ENCODE data around the gene VPS72. TPM values are rescaled to one million over a fixed set of nuclear protein-coding genes. Genes with fewer than 3 reads are reported as not detected.

The VPS72 gene
- polyA plus RNA-seq, 1 donor (not counting 4 experiments of a cell fraction or from before 2014, with no cell fraction given): 69.9 TPM

DNA sequence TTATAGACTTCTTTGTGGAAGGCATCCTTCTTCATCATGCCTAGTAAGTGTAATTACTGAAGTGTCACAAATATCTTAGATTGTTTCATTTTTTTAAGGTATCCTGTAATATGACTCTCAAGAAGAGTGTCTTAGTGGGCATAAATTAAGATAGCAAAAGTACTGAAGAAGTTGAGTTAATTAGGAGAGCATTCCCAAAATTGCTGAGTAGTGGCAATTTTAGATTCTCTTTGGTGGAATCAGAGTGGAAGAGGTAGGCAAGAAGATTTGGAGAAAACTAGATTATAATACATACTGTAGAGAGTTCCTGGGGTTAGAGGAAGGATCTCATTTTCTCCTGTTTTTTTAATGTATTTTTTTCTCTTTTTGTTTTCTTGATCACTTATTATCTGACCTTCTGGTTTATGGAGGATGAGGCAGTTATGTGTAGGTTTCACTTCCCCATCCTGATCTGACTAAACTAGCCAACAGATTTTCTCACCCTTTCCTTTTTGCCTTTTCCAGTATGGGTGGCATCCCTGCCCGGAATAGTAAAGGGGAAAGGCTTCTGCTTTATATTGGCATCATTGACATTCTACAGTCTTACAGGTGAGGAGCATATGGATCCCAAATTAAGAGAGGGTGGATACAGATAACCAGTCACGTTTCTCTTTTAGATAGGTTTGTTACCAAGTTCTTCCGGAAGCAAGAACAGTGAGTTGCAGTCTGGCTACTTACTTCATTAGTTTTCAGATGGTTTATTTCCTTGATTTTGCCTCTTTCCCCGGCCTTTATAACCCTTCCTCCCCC is 47.9 kb upstream of the VPS72 start:
- no peaks in the 10 kb centered on the region for H4K20me1 ChIP-seq (ENCODE audit: control insufficient read depth, extremely low read depth, insufficient read depth, low read length)
- no peaks in the 10 kb centered on the region for H3K9me3 ChIP-seq (ENCODE audit: control insufficient read depth, low read depth, low read length)
- TF ChIP-seq EZH2 (IDR thresholded peaks at IDR 0.05; ENCODE audit: low read length): no peak
- TF ChIP-seq, protein P1, sequence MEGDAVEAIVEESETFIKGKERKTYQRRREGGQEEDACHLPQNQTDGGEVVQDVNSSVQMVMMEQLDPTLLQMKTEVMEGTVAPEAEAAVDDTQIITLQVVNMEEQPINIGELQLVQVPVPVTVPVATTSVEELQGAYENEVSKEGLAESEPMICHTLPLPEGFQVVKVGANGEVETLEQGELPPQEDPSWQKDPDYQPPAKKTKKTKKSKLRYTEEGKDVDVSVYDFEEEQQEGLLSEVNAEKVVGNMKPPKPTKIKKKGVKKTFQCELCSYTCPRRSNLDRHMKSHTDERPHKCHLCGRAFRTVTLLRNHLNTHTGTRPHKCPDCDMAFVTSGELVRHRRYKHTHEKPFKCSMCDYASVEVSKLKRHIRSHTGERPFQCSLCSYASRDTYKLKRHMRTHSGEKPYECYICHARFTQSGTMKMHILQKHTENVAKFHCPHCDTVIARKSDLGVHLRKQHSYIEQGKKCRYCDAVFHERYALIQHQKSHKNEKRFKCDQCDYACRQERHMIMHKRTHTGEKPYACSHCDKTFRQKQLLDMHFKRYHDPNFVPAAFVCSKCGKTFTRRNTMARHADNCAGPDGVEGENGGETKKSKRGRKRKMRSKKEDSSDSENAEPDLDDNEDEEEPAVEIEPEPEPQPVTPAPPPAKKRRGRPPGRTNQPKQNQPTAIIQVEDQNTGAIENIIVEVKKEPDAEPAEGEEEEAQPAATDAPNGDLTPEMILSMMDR (optimal IDR thresholded peaks at IDR 0.05 in 1 of 3, IDR thresholded peaks at IDR 0.05 in 1 of 3, conservative IDR thresholded peaks at IDR 0.05 in 1 of 3; ENCODE audit: extremely low read depth in 1 of 3, insufficient read depth in 2 of 3, low read length in 3 of 3): no peak
- H3K9ac ChIP-seq (ENCODE audit: control insufficient read depth, extremely low read depth, insufficient read depth, low read length): no peak overlapping the region
- H3K36me3 ChIP-seq (ENCODE audit: control insufficient read depth in 2 of 2, extremely low read depth in 1 of 2, insufficient read depth in 2 of 2, low read length in 2 of 2): peaks cover 46 to 60% of the 10 kb centered on the region in 2 experiments
- H3K4me3 ChIP-seq (ENCODE audit: control insufficient read depth in 2 of 3, extremely low read depth in 1 of 3, insufficient read depth in 2 of 3, low read depth in 1 of 3, low read length in 3 of 3): no peak overlapping the region
- no peak overlapping the region for H2AFZ ChIP-seq (ENCODE audit: control insufficient read depth, low read length)
- dilution Hi-C loops (cut with MboI; ENCODE audit: extremely low pct_ligation_motif_present, low sequenced_read_pairs): no loop called here
- H3K27me3 ChIP-seq (ENCODE audit: control insufficient read depth, extremely low read depth, insufficient read depth, low read length): no peaks in the 10 kb centered on the region
- H3K4me1 ChIP-seq (ENCODE audit: control insufficient read depth, extremely low read depth, insufficient read depth, low read length): peaks cover 4% of the 10 kb centered on the region
- no peak overlapping the region for H3K4me2 ChIP-seq (ENCODE audit: control insufficient read depth, extremely low read depth, insufficient read depth, low read depth, low read length)
- DNase-seq (ENCODE audit: low read depth, low spot score): no peak
- no peak overlapping the region for H3K27ac ChIP-seq (ENCODE audit: control insufficient read depth, insufficient read depth, low read length)
- no peaks in the 10 kb centered on the region for H3K9me1 ChIP-seq (ENCODE audit: control insufficient read depth, extremely low read depth, insufficient read depth, low read length)
- FAIRE-seq: no peak
- peaks cover 3% of the 10 kb centered on the region for H3K79me2 ChIP-seq (ENCODE audit: control insufficient read depth, insufficient read depth, low read length)

DNA sequence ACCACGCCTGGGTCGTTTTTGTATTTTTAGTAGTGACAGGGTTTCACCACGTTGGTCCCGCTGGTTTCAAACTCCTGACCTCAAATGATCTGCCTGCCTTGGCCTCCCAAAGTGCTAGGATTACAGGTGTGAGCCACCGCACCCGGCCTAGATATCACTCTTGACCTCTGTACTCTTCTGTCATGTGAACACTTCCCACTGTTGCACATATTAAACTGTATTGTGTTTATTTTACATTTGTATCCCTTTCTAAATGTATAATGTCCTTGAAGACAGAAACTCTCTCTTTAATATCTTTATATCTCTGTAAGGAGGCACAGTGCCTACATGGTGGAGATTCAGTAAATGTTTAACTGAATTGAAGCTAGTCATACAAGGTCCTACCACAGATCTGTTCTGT is 45.2 kb upstream of the VPS72 start:
- H3K4me3 ChIP-seq (ENCODE audit: control insufficient read depth in 2 of 3, extremely low read depth in 1 of 3, insufficient read depth in 2 of 3, low read depth in 1 of 3, low read length in 3 of 3): no peak overlapping the region
- H3K27ac ChIP-seq (ENCODE audit: control insufficient read depth, insufficient read depth, low read length): no peak overlapping the region
- no peak for TF ChIP-seq EZH2 (IDR thresholded peaks at IDR 0.05; ENCODE audit: low read length)
- TF ChIP-seq, protein P1 (optimal IDR thresholded peaks at IDR 0.05 in 1 of 3, IDR thresholded peaks at IDR 0.05 in 1 of 3, conservative IDR thresholded peaks at IDR 0.05 in 1 of 3; ENCODE audit: extremely low read depth in 1 of 3, insufficient read depth in 2 of 3, low read length in 3 of 3): no peak
- no peak for FAIRE-seq
- peaks cover 4% of the 10 kb centered on the region for H3K4me1 ChIP-seq (ENCODE audit: control insufficient read depth, extremely low read depth, insufficient read depth, low read length)
- H3K79me2 ChIP-seq (ENCODE audit: control insufficient read depth, insufficient read depth, low read length): peaks cover 10% of the 10 kb centered on the region
- dilution Hi-C loops (cut with MboI; ENCODE audit: extremely low pct_ligation_motif_present, low sequenced_read_pairs): no loop called here
- H3K36me3 ChIP-seq (ENCODE audit: control insufficient read depth in 2 of 2, extremely low read depth in 1 of 2, insufficient read depth in 2 of 2, low read length in 2 of 2): peaks cover 48 to 64% of the 10 kb centered on the region in 2 experiments
- H2AFZ ChIP-seq (ENCODE audit: control insufficient read depth, low read length): no peak overlapping the region
- H3K27me3 ChIP-seq (ENCODE audit: control insufficient read depth, extremely low read depth, insufficient read depth, low read length): no peaks in the 10 kb centered on the region
- H3K4me2 ChIP-seq (ENCODE audit: control insufficient read depth, extremely low read depth, insufficient read depth, low read depth, low read length): no peak overlapping the region
- no peaks in the 10 kb centered on the region for H3K9me1 ChIP-seq (ENCODE audit: control insufficient read depth, extremely low read depth, insufficient read depth, low read length)
- no peaks in the 10 kb centered on the region for H3K9me3 ChIP-seq (ENCODE audit: control insufficient read depth, low read depth, low read length)
- no peak for DNase-seq (ENCODE audit: low read depth, low spot score)
- no peak overlapping the region for H3K9ac ChIP-seq (ENCODE audit: control insufficient read depth, extremely low read depth, insufficient read depth, low read length)
- no peaks in the 10 kb centered on the region for H4K20me1 ChIP-seq (ENCODE audit: control insufficient read depth, extremely low read depth, insufficient read depth, low read length)

All from keratinocyte (primary cell).